Esophagus mucosa (tissue), 1 donor: ENCODE data around the gene SOX18. TPM values are rescaled to one million over a fixed set of nuclear protein-coding genes. Genes with fewer than 3 reads are reported as not detected.
"Not testable (repeated sequence)": the region's sequence is repeated elsewhere in the genome, so short reads cannot be mapped to it uniquely, and the experiment has no call there.

Experiments used
- ATAC-seq: fragments of 200-7000 bp; cut with Tn5 transposase; one replicate; pipeline ENCODE4 v1.9.1; 2020
- total RNA-seq: library from RNA; stranded (reverse); gene quantifications from one replicate; pipeline ENCODE4 v1.2.4, GENCODE V29; 2023
- donor health status: DM: yes; HTN: yes; CAD: no.

The SOX18 gene
- total RNA-seq = 5.4 TPM

DNA sequence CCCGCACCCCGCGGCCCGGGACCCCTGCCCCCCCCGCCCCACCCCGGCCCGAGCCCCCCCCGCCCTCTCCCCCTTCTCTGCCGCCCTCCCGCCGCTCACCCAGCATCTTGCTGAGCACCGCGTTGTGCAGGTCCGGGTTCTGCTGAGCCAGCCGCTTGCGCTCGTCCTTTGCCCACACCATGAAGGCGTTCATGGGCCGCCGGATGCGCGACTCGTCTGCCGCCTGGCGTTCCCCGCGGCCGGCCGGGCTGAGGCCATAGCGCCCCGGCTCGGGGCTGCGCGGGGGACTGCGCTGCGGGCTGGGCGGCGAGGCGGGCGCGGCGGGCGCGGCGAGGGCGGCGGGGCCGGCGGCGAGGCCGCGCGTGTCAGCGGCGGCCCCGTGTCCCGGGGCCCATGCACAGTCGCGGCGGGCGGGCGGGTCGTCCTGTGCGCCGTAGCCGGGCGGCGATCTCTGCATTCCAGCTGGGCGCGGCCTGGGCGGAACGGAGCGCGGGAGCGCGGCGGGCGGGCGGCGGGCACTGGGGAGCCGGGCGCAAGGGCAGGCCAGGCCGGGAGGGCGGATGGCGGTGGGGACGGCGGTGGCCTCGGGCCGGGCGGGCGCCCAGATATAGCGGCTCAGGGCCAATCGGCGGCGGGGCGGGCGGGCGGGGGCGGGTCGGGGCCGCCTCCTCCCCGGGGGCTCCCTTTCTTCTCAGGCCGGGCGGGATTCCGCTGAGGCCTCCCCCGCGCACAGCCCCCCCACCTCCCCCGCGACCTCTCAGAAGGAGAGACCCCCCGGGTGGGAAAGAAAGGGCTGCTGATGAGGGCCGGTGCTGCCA is at the start of gene SOX18:
TSS of gene SOX18 (minus strand) at position 580 of the 818 bp plus-strand sequence. CDS start at position 457, 123 bp downstream.
- ATAC-seq = no peak

- ATAC-seq = no peak
Measured at GRCh38 chr20:64098471-64099013, 49.1 kb upstream of the SOX18 start.

DNA sequence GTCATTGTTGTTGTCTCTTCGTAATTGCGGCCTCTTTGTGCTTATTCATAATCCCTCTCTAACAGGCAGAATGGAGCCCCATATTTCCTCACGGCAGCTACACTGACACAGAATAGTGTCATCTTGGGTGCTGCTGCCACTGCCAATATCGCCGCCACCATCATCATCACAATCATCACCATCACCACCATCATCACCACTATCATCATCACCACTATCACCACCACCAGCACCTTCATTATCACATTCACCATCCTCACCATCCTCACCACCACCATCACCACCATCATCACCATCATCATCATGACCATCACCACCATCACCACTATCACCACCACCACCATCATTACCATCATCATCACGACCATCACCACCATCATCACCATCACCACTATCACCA is 47.1 kb upstream of the SOX18 start:
- ATAC-seq = no peak

DNA sequence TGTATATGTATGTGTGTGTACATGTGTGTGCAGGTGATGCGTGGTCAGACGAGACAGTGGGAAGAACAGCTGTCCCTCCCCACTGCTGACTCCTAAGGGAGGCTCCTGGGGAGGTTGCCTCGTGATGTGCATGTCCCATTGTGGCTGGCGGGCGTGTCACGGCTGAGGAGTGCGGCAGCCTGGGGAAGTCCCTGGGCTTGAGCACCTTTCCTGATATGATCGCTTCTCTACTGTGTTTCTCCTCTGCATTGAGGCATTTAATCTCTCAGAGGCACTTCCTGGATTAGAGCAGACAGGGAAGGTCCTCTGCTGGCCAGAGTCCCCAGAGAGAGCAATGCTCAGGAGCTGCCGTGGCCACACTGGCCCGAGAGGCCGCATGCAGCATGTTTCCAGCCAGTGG is 46.5 kb upstream of the SOX18 start:
- peak; percentile 57 for ATAC-seq

- no peak for ATAC-seq
Measured at GRCh38 chr20:64095455-64095854, 46.0 kb upstream of the SOX18 start.

GRCh38 chr20:64093013-64093503 is 43.6 kb upstream of the SOX18 start:
- ATAC-seq = peak; percentile 4

DNA sequence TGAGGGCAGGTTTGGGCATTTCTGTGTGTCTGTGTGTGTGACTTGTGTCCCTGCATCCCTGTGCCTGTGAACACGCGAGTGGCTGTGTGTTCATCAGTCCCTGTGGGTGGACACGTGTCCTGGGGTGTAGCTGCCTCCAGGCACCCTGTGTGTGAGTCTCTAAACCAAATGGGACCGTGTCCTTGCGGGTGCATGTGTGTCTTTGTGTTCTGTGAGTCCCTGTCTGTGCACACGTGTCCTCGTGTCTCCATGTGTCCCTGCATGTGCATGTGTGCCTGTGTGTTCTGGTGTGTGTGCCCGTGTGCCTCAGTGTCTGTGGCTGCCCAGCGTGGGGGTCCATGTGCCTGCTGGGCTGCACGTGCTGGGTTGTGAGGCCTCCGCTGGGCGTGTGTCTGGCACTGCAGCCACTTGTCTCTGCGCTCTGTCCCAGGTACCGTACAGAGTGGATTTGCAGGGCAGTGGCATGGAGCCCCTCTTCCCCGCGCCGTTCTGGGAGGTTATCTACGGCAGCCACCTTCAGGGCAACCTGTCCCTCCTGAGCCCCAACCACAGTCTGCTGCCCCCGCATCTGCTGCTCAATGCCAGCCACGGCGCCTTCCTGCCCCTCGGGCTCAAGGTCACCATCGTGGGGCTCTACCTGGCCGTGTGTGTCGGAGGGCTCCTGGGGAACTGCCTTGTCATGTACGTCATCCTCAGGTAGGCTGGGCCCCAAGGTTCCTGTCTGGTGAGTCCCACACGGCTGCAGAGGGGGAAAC is 43.0 kb upstream of the SOX18 start:
- ATAC-seq = peak; percentile 8

DNA sequence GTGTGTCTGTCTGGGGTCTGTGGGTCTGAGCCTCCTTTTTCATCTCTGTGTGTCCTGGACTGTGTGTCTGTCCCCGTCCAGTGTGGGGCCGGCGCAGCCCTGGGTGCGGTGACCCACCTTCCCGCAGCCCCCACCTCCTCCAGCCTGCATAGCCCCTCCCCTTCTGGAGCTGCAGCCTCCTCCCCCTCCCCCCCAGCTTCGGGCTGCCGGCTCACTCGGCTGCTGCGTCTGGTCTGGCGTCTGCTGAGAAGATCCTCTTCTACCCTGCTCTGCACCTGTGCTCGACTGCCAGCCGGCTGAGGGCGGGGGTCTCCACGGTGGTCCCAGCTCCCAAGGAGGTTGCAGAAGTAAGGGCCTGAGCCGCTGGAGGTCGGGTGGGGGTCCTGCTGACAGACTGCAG is 42.3 kb upstream of the SOX18 start:
- ATAC-seq = no peak

GRCh38 chr20:64091340-64091739 is 41.9 kb upstream of the SOX18 start:
- ATAC-seq = no peak

DNA sequence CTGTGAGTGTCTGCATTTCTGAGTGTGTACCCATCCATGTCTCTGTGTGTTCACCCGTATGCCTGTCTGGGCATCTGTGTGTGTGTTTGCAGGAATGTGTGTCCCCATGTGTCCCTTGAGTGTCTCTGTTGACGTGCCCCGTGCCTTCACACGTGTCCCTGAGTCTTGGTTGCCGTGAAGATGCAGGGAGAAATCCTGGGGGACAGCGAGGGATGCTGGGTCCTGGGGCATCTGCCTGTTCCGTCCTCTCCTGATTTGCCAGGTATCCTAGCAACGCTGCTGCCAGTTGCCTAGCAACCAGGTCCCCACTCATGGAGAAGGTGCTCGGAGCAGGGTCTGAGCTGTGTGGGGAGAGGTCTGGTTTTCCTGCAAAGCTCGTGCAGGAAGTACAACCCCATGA is 40.7 kb upstream of the SOX18 start:
- no peak for ATAC-seq

DNA sequence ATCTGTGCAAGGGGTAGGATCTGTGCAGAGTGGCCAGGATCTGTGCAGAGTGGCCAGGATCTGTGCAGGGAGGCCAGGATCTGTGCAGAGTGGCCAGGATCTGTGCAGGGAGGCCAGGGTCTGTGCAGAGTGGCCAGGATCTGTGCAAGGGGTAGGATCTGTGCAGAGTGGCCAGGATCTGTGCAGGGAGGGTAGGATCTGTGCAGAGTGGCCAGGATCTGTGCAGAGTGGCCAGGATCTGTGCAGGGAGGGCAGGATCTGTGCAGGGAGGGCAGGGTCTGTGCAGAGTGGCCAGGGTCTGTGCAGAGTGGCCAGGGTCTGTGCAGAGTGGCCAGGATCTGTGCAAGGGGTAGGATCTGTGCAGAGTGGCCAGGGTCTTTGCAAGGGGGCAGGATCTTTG is 39.1 kb upstream of the SOX18 start:
- not testable (repeated sequence) for ATAC-seq

GRCh38 chr20:64087226-64087825 is 37.9 kb upstream of the SOX18 start:
- not testable (repeated sequence) for ATAC-seq

DNA sequence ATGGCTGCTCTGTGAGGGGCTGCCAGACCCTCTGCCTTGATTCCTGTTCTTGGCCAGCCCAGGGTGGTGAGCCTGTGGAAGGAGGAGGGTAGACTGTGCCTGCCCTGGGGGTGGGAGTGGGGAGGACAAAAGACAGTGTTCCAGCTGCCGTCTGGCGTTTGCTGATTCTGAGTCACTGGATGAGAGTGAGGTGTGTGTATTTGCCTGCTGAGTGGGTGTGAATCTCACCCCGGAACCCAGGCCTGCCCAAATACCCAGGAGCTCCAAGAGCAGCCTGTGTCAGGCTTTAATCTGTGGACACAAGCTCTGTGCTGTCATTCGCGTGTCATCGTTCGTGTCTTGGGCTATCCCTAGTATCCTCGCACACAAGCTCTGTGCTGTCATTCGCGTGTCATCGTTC is 37.4 kb upstream of the SOX18 start:
- ATAC-seq = peak; percentile 47

DNA sequence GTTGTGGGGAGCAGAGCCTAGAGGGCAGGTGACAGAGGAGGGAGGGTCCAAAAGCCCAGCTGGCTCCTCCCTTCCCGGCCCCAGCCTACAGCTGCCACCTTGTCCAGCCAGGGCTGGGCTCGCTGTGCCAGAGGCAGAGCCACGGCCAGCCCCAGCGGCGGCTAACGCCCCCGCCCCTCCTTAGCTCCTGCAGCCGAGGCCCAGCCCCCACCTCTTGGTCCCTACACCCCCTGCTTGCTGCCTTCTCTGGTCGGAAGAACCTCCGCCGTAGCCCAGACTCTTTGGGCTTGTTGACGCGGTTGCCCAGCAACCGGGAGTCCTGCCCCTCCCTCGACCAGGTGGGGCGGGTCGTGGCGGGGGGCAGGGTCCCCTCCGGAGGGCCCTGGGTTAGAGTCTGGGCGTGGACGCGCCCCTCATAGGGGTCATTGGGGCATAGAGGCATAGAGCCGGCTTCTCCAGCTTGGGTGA is 35.3 kb upstream of the SOX18 start:
- no peak for ATAC-seq

DNA sequence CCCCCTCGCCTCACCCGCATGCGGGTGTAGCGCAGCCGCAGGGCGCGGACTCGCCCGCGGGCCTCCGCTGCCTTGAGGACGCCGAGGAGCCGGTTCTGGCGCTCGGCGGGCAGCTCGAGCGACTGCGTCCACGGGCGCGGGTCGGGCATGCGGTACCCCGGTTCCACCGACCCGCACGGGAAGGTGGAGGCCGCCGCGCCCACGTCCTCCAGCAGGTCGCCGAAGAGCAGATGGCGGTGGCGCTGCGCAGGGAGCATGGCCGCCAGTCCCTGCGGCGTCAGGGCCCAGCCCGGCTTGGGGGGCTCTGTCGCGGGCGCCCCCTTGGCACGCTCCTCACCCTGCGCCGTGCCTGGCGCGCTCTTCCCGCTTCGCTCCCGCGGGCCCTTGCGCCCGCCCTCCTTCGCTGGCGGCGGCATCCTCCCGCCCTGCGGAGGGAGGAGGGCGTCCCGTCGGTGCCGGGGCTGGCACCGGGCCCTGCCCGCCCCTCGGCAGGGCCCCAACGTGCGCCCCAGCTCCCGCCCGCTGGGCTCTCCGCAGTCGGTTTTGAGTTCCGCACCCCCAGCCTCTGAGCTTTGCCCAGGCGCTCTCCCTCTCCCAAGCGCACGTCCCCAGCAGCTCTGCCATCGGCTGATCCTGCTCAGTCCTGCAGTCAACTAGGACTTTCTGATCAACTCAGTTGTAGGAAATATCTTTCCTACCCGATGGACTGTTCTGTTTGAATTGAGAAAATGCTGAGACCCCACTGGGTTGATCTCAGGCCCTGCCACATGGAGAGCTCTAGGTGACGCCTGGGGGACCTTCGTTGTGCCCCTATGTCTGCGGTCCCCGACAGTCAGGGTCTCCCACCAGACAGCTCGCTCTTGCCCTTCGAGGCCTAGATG is 34.6 kb upstream of the SOX18 start, which contains the start of gene LKAAEAR1:
TSS of gene LKAAEAR1 (minus strand) at position 595 of the 881 bp plus-strand sequence. CDS start at position 416, 179 bp downstream.
- ATAC-seq = no peak

DNA sequence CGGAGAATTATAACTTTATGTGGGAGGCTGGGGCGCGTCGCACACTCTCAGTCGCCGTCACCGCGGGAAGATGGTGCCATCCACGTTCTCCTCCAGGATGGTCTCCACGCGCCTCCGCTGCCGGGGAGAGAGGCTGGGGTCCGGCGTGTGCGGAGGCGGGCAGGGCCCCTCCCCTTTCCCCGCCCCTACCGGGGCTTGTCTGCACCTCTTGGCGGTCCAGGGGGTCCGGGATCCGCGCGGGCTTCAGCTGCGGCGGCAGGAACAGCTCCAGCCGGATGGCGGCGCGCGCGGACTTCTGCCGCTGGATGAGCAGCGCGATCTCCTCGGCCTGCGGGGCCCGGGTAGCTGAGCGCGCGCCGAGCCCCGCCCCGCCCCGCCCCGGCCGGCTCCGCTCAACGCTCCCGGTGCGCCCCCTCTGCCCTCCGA is 34.0 kb upstream of the SOX18 start:
- peak; percentile 46 for ATAC-seq

- no peak for ATAC-seq
Measured at GRCh38 chr20:64082820-64083377, 33.5 kb upstream of the SOX18 start.

GRCh38 chr20:64082126-64082731 is 32.8 kb upstream of the SOX18 start:
- no peak for ATAC-seq

DNA sequence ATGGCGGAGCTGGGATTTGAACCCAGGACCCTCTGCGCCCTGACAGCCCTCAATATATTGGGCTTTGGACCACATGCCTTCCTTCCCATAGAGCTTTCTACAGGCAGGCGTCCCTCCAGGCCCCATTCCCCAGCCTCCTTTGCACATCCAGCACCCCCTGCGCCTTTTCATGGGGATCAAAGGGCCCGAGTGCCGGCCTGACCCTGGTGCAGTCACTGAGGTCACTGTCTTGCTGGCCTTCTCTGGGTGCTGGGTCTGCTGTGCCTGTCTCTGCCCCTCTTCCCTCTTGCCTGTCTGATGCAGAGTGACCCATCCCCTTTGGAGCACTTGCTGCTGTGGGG is 32.2 kb upstream of the SOX18 start:
- ATAC-seq = no peak

DNA sequence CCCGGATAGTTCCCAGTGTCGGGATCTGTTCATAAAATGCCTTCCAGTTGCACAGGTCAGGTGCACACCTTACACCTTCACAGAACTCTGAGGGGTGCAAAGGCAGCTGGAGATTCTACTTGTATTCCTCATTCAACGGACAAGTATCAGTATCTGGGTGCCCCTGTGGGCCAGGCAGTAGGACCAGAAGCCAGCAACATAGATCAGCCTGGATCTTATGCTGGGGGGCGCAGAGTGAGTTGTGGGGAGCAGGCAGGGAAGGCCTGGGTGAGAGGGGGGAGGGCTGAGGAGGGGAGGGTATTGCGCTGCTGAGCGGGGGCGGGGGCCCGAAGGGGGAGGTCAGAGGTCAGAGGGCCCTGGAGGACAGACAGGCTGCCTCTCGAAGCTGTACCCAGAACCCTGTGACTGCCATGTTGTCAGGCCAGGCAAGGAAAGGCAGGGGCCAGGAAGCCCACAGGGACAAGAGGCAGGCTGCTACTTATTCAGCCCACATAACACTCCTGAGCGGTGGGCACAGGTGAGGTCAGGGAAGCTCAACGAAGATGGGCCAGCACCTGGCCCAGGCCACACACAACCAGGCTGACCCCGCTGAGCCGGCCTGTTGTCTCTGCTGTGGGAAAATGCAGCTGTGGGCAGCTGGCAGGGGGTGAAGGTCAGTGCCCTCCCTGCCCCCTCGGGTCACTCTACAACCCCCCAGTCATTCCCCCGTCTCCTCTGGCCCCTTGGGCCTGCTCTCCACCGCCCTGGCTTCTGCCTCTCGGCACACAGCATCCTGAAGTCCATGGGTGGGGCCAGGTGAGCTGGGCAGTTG is 31.6 kb upstream of the SOX18 start:
- no peak for ATAC-seq
